Measurements from ENCODE around the gene RAB11FIP2.

Gene RAB11FIP2

GRCh38 chr10:118062798-118063238 is 16.1 kb upstream of the RAB11FIP2 start:
- no peak overlapping the region for H3K4me3 ChIP-seq (ENCODE audit: low read depth, low read length)
- TF ChIP-seq CTCF (IDR thresholded peaks at IDR 0.05; ENCODE audit: low read depth, low read length), result no peak
- DNase-seq (ENCODE audit: low read depth, low spot score), result no peak
- in situ Hi-C loops (cut with HindIII; ENCODE audit: low sequenced_read_pairs), result no loop called here

- no peak for DNase-seq (ENCODE audit: low read depth, low spot score)
- no peak for TF ChIP-seq CTCF (IDR thresholded peaks at IDR 0.05; ENCODE audit: low read depth, low read length)
- H3K4me3 ChIP-seq (ENCODE audit: low read depth, low read length), result no peak overlapping the region
- in situ Hi-C loops (cut with HindIII; ENCODE audit: low sequenced_read_pairs), result no loop called here
Measured at GRCh38 chr10:118058371-118058770, 11.6 kb upstream of the RAB11FIP2 start.

GRCh38 chr10:118057361-118057760 is 10.6 kb upstream of the RAB11FIP2 start:
- no peak overlapping the region for H3K4me3 ChIP-seq (ENCODE audit: low read depth, low read length)
- DNase-seq (ENCODE audit: low read depth, low spot score), result no peak
- no peak for TF ChIP-seq CTCF (IDR thresholded peaks at IDR 0.05; ENCODE audit: low read depth, low read length)
- in situ Hi-C loops (cut with HindIII; ENCODE audit: low sequenced_read_pairs), result no loop called here

- TF ChIP-seq CTCF (IDR thresholded peaks at IDR 0.05; ENCODE audit: low read depth, low read length), result no peak
- no peak for DNase-seq (ENCODE audit: low read depth, low spot score)
- in situ Hi-C loops (cut with HindIII; ENCODE audit: low sequenced_read_pairs), result no loop called here
- H3K4me3 ChIP-seq (ENCODE audit: low read depth, low read length), result no peak overlapping the region
Measured at GRCh38 chr10:118054383-118054782, 7.6 kb upstream of the RAB11FIP2 start.

GRCh38 chr10:118052816-118053215 is 6.1 kb upstream of the RAB11FIP2 start:
- no peak overlapping the region for H3K4me3 ChIP-seq (ENCODE audit: low read depth, low read length)
- in situ Hi-C loops (cut with HindIII; ENCODE audit: low sequenced_read_pairs), result no loop called here
- no peak for TF ChIP-seq CTCF (IDR thresholded peaks at IDR 0.05; ENCODE audit: low read depth, low read length)
- no peak for DNase-seq (ENCODE audit: low read depth, low spot score)

- in situ Hi-C loops (cut with HindIII; ENCODE audit: low sequenced_read_pairs), result no loop called here
- H3K4me3 ChIP-seq (ENCODE audit: low read depth, low read length), result no peak overlapping the region
- TF ChIP-seq CTCF (IDR thresholded peaks at IDR 0.05; ENCODE audit: low read depth, low read length), result no peak
- no peak for DNase-seq (ENCODE audit: low read depth, low spot score)
Measured at GRCh38 chr10:118047880-118048279, 1.1 kb upstream of the RAB11FIP2 start.
